Measurements from ENCODE around the gene CRB1.
"Not testable (repeated sequence)": the region's sequence is repeated elsewhere in the genome, so short reads cannot be mapped to it uniquely, and the experiment has no call there.

Gene CRB1

GRCh38 chr1:197466813-197467212 lies 198.8 kb downstream of the CRB1 start:
- no peak for DNase-seq

- DNase-seq, result no peak
Observed at GRCh38 chr1:197467881-197468280, 199.8 kb downstream of the CRB1 start.

- DNase-seq, result no peak
Observed at GRCh38 chr1:197468543-197469175, 200.6 kb downstream of the CRB1 start.

GRCh38 chr1:197469620-197470210 lies 201.7 kb downstream of the CRB1 start:
- no peak for DNase-seq

GRCh38 chr1:197470330-197470729 lies 202.3 kb downstream of the CRB1 start:
- DNase-seq, result no peak

- no peak for DNase-seq
Observed at GRCh38 chr1:197471248-197471985, 203.4 kb downstream of the CRB1 start.

- no peak for DNase-seq
Observed at GRCh38 chr1:197472141-197472540, 204.1 kb downstream of the CRB1 start.

GRCh38 chr1:197480446-197480845 lies 212.4 kb downstream of the CRB1 start:
- no peak for DNase-seq

- DNase-seq, result no peak
Observed at GRCh38 chr1:197481101-197481500, 213.0 kb downstream of the CRB1 start.

- no peak for DNase-seq
Observed at GRCh38 chr1:197485790-197486189, 217.7 kb downstream of the CRB1 start.

GRCh38 chr1:197486946-197487345 lies 218.9 kb downstream of the CRB1 start:
- no peak for DNase-seq

GRCh38 chr1:197491505-197491904 lies 223.5 kb downstream of the CRB1 start:
- DNase-seq, result not testable (repeated sequence)

GRCh38 chr1:197496722-197497121 lies 228.7 kb downstream of the CRB1 start:
- no peak for DNase-seq

- DNase-seq, result no peak
Observed at GRCh38 chr1:197510691-197511378, 242.8 kb downstream of the CRB1 start.

GRCh38 chr1:197515421-197515820 lies 247.4 kb downstream of the CRB1 start:
- DNase-seq, result no peak

GRCh38 chr1:197519741-197520334 lies 251.8 kb downstream of the CRB1 start:
- DNase-seq, result peak in 1 of 2 experiments; percentile 1

- DNase-seq, result peak in 1 of 2 experiments; percentile 5
Observed at GRCh38 chr1:197521118-197521739, 253.2 kb downstream of the CRB1 start.

- peak in 1 of 2 experiments; percentile 9 for DNase-seq
Observed at GRCh38 chr1:197526736-197527371, 258.8 kb downstream of the CRB1 start.

All from SW 1271 (cell line).